ENCODE measurements around the gene FBXL22.
"Not testable (repeated sequence)": the region's sequence is repeated elsewhere in the genome, so short reads cannot be mapped to it uniquely, and the experiment has no call there.

FBXL22 gene

GRCh38 chr15:63610209-63610841 lies 13.1 kb downstream of the FBXL22 start:
- Histone ChIP-seq H3K36me3 (peaks cover 16% of the 10 kb centered on the region), H3K9me3 (no peaks in the 10 kb centered on the region), H3K4me1 (no peaks in the 10 kb centered on the region), H3K4me3 (ENCODE audit: low read depth, low read length) (no peak overlapping the region), H3K27me3 (no peaks in the 10 kb centered on the region)
- TF ChIP-seq CTCF (IDR thresholded peaks at IDR 0.05; ENCODE audit: low read depth, low read length), result peak; percentile 91
- peak; percentile 77 for DNase-seq

GRCh38 chr15:63611177-63611576 lies 14.0 kb downstream of the FBXL22 start:
- Histone ChIP-seq H3K27me3 (no peaks in the 10 kb centered on the region), H3K4me3 (ENCODE audit: low read depth, low read length) (no peak overlapping the region), H3K9me3 (no peaks in the 10 kb centered on the region), H3K36me3 (peaks cover 23% of the 10 kb centered on the region), H3K4me1 (no peaks in the 10 kb centered on the region)
- no peak for DNase-seq
- no peak for TF ChIP-seq CTCF (IDR thresholded peaks at IDR 0.05; ENCODE audit: low read depth, low read length)

GRCh38 chr15:63612300-63612699 lies 15.1 kb downstream of the FBXL22 start:
- H3K4me1 ChIP-seq, result no peaks in the 10 kb centered on the region
- no peaks in the 10 kb centered on the region for H3K27me3 ChIP-seq
- TF ChIP-seq CTCF (IDR thresholded peaks at IDR 0.05; ENCODE audit: low read depth, low read length), result no peak
- no peak for DNase-seq
- H3K9me3 ChIP-seq, result no peaks in the 10 kb centered on the region
- no peak overlapping the region for H3K4me3 ChIP-seq (ENCODE audit: low read depth, low read length)
- H3K36me3 ChIP-seq, result peaks cover 28% of the 10 kb centered on the region

- Histone ChIP-seq H3K27me3 (no peaks in the 10 kb centered on the region), H3K4me3 (ENCODE audit: low read depth, low read length) (no peak overlapping the region), H3K9me3 (no peaks in the 10 kb centered on the region), H3K36me3 (peaks cover 28% of the 10 kb centered on the region), H3K4me1 (no peaks in the 10 kb centered on the region)
- TF ChIP-seq CTCF (IDR thresholded peaks at IDR 0.05; ENCODE audit: low read depth, low read length), result no peak
- no peak for DNase-seq
Observed at GRCh38 chr15:63615935-63616334, 18.7 kb downstream of the FBXL22 start.

GRCh38 chr15:63617147-63617546 lies 20.0 kb downstream of the FBXL22 start:
- not testable (repeated sequence) for H3K27me3 ChIP-seq; H3K9me3 ChIP-seq; DNase-seq; H3K4me3 ChIP-seq (ENCODE audit: low read depth, low read length); H3K4me1 ChIP-seq
- H3K36me3 ChIP-seq, result peaks cover 36% of the 10 kb centered on the region

- H3K27me3 ChIP-seq, result not testable (repeated sequence)
Observed at GRCh38 chr15:63617627-63618026, 20.4 kb downstream of the FBXL22 start.

GRCh38 chr15:63620760-63621159 lies 23.6 kb downstream of the FBXL22 start:
- H3K36me3 ChIP-seq, result peaks cover 41% of the 10 kb centered on the region
- H3K27me3 ChIP-seq; DNase-seq; H3K4me1 ChIP-seq; H3K4me3 ChIP-seq (ENCODE audit: low read depth, low read length); H3K9me3 ChIP-seq: not testable (repeated sequence)

More at GRCh38 chr15:63617627-63618026, 20.4 kb downstream of the FBXL22 start:
- not testable (repeated sequence) for DNase-seq; H3K4me3 ChIP-seq (ENCODE audit: low read depth, low read length); H3K9me3 ChIP-seq; H3K4me1 ChIP-seq
- H3K36me3 ChIP-seq, result peaks cover 36% of the 10 kb centered on the region
